ENCODE measurements around the gene FGD3. TPM values are rescaled to one million over a fixed set of nuclear protein-coding genes. Genes with fewer than 3 reads are reported as not detected.

Gene FGD3
- total and polyA plus RNA-seq, 4 donors, result 1.6 to 6.2 (median 3.6) TPM

GRCh38 chr9:93020151-93020550 is 72.8 kb downstream of the FGD3 start:
- Histone ChIP-seq H3K4me1 (ENCODE audit: control insufficient read depth in 4 of 4, insufficient read depth in 4 of 4, low read length in 3 of 4) (peaks cover 0 to 4% (median 2%) of the 10 kb centered on the region in 4 donors), H3K27ac (ENCODE audit: low read depth in 1 of 2, low read length in 2 of 2) (no peak overlapping the region), H3K27me3 (ENCODE audit: control insufficient read depth in 4 of 4, insufficient read depth in 4 of 4, low read length in 3 of 4) (no peaks in the 10 kb centered on the region), H3K9ac (ENCODE audit: low read depth in 1 of 2, low read length in 2 of 2) (no peak overlapping the region), H3K9me3 (ENCODE audit: control insufficient read depth in 4 of 4, low read length in 3 of 4) (no peaks in the 10 kb centered on the region), H3K4me3 (ENCODE audit: low read depth in 1 of 3, low read length in 3 of 3) (no peak overlapping the region), H3K36me3 (ENCODE audit: control insufficient read depth in 4 of 4, insufficient read depth in 3 of 4, low read depth in 1 of 4, low read length in 3 of 4) (no peaks in the 10 kb centered on the region)
- no peak for TF ChIP-seq MAX (IDR thresholded peaks at IDR 0.05)
- no peak for DNase-seq (ENCODE audit: low spot score)
- WGBS, result 97% methylated on average over 11 of the region's 11 CpGs

GRCh38 chr9:93020771-93021670 is 73.7 kb downstream of the FGD3 start:
- Histone ChIP-seq H3K4me3 (ENCODE audit: low read depth in 1 of 3, low read length in 3 of 3) (no peak overlapping the region), H3K4me1 (ENCODE audit: control insufficient read depth in 4 of 4, insufficient read depth in 4 of 4, low read length in 3 of 4) (peaks cover 0 to 4% (median 2%) of the 10 kb centered on the region in 4 donors), H3K36me3 (ENCODE audit: control insufficient read depth in 4 of 4, insufficient read depth in 3 of 4, low read depth in 1 of 4, low read length in 3 of 4) (no peaks in the 10 kb centered on the region), H3K9ac (ENCODE audit: low read depth in 1 of 2, low read length in 2 of 2) (no peak overlapping the region), H3K27ac (ENCODE audit: low read depth in 1 of 2, low read length in 2 of 2) (no peak overlapping the region), H3K9me3 (ENCODE audit: control insufficient read depth in 4 of 4, low read length in 3 of 4) (no peaks in the 10 kb centered on the region), H3K27me3 (ENCODE audit: control insufficient read depth in 4 of 4, insufficient read depth in 4 of 4, low read length in 3 of 4) (no peaks in the 10 kb centered on the region)
- WGBS, result 87% methylated on average over 27 of the region's 27 CpGs
- no peak for DNase-seq (ENCODE audit: low spot score)
- TF ChIP-seq GABPA (IDR thresholded peaks at IDR 0.05 in 1 of 2, conservative IDR thresholded peaks at IDR 0.05 in 1 of 2) (no peak), HNF4G (IDR thresholded peaks at IDR 0.05) (no peak), HNF4A (conservative IDR thresholded peaks at IDR 0.05) (no peak), ZBTB33 (IDR thresholded peaks at IDR 0.05) (no peak), EGR1 (IDR thresholded peaks at IDR 0.05; ENCODE audit: low read depth in 2 of 2) (no peak), RAD21 (IDR thresholded peaks at IDR 0.05) (no peak), ATF3 (IDR thresholded peaks at IDR 0.05) (no peak), YY1 (IDR thresholded peaks at IDR 0.05) (no peak), FOXA2 (IDR thresholded peaks at IDR 0.05) (no peak), NR2F2 (IDR thresholded peaks at IDR 0.05) (no peak), SP1 (IDR thresholded peaks at IDR 0.05) (no peak), TAF1 (conservative IDR thresholded peaks at IDR 0.05) (no peak), CTCF (IDR thresholded peaks at IDR 0.05; ENCODE audit: low read depth, low read length, missing input control) (no peak), RXRA (IDR thresholded peaks at IDR 0.05) (no peak), MAX (IDR thresholded peaks at IDR 0.05) (no peak), FOXA1 (IDR thresholded peaks at IDR 0.05) (no peak), JUND (IDR thresholded peaks at IDR 0.05) (no peak)

Measured in liver (tissue), 9 donors.